NK-92 treated with Interleukin-12 subunit alpha and Interleukin-12 subunit beta, amount 100 ng/mL, for 24 hours (cell line): ENCODE data around the gene CCDC24.

Source experiments
- DNase-seq: peaks from one replicate; lab custom pipeline; 2025; lab: John Stamatoyannopoulos, UW

CCDC24 gene

GRCh38 chr1:43997295-43997999, 6.0 kb downstream of the CCDC24 start:
- no peak for DNase-seq

DNA sequence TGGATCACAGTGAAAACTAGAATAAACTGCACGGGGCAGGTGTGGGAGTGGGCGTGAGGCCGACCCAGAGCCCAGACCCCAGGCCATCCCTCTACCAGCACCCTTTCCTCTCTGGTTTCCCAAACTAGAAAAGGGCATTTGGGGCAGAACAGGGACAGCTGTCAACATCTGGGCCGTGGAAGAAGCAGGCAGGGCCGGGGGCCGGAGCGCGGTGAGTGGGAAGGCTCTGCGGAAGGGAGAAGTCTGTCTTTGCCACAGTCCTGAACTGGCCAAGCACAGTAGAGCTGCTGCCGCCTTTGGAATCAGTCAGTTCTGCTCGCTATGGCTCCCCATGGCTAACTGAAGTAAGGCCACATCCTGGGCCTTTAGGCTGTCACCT, 6.6 kb downstream of the CCDC24 start:
- DNase-seq, result no peak

DNA sequence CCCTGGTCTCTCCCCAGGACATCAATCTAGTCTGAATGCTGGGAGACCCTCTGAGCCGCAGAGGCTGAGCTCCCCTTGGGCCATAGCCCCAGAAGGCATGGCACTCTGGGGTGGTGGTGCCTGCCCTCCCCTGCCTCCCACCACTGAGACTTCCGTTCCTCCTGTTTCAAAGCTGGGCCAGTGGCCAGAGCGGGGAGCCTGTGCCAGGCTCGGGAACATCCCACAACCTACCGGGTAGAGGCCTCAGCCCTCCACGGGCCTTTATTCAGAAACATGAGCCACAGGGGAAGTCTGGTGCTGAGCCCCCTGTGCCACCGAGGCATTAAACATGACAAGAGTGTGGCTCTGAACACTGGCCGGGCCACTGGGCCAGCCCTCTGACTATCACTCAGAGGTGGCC, 8.1 kb downstream of the CCDC24 start:
- DNase-seq, result no peak

DNA sequence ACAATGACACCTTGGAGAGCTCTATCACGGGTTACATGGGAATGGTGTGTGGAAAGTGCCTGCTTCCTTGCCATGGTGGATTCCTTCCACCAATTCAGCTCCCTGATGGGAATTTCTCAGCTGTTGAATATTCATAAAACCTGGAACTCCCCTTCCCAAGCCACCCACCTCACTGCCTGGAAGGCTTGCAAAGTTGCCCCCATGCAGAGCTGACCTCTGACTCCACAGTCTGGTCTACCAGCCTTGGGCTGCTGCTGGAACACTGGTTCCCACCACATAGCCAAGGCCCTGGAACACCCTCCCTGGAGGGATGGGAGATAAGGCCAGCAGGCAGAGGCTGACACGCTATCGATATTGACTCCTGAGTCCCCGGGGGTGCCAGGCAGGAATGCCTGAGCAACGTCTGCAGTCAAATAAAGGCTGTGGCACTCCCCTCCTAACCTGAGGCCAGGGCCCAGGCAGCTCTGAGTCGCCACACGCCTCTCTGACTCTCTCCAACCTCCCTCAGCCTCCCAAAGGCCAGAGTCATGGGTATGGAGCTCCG, 8.8 kb downstream of the CCDC24 start:
- no peak for DNase-seq

- DNase-seq, result no peak
Observed at GRCh38 chr1:44002165-44002564, 10.8 kb downstream of the CCDC24 start.

DNA sequence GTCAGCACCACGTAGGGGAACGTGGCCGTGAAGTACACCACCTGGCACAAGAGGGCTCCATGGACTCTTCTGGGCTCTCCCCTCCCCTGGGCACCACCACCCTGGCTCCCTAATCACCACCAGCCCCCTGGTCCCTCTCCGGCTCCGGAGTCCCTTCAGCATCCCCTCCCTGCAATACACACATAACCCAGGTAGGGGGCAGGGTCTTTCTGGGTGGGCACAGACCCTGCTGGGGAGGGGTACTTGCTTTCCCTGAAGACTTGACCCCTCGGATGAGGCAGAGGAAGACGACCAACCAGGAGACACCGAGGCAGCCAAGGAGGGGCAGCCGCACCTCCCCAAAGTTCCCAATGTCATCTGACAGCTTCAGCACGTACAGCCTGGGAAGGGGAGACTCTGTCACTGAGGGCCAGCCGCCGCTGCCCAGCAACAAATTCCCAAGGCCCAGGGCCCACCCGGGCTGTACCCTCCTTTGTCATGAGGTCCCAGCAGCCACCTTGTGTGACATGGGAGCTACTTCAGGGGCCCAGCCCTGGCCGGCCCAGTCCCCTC, 11.3 kb downstream of the CCDC24 start:
- no peak for DNase-seq

DNA sequence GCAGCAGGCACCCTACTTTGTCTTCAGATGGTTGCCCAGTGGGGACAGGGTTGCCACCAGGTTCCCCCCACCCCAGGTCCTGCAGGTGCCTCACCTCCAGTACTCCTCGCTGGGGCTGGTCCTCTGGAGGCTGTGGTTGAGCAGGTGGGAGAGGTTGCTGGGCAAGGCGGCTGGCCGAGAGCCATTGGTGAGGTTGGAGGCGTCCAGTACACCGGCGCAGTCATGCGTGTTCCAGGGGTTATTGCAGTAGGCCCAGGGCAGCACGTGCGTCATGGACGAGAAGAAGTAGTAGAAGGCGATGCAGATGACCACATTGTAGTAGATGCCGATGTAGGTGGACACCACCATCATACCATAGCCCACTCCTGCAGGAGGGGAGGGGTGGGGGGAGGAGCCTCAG, 16.9 kb downstream of the CCDC24 start:
- DNase-seq, result no peak

GRCh38 chr1:44010935-44011471, 19.6 kb downstream of the CCDC24 start:
- no peak for DNase-seq

DNA sequence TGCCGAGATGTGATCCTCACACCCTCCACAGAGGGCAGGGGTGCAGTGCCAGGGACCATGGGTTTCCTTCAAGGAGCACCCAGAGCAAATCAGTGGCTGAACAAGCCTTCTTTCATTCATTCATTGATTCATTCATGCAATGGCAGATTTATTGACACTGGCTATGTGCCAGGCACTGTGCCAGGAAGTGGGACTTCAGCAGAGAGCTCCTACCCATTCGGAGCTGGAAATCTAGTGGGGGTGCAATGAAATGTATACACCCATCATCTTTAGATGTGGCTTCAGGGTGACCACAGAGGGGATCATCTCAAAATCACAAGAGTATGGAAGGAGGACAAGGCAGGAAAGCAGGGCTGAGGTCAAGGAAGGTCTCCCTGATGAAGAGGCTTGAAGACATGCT, 21.0 kb downstream of the CCDC24 start:
- no peak for DNase-seq

DNA sequence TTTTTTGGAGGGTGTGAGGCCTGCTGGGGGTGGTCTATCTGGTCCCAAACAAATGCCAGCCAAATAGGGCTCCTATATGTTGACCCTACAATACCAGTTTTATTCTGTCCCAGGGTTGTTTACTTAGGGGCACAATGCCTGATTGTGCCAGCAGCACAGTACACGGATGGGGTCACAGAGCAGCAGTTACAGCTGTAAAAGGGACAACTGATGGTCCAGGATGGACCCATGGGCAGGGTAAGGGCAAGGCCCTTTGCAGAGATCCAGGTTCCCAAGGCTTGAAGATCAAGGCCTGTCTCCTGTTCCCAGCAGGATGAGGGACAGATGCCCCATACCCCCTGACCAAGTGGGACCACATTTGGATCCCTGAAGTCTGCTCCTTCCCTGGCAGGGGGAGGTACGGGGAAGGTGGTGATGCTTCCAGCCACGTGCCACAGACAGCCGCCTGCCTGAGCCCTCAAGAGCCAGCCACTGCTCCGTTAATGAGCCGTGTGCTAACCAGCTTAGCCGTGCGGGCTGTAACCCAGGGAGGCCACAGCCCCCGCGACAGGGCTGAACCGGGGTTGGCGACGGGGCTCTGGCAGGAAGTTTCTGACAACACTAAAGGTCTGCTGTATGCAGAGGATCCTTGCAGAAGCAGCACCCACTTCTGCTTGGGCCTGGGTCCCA, 21.7 kb downstream of the CCDC24 start:
- DNase-seq, result no peak

GRCh38 chr1:44013949-44014348, 22.6 kb downstream of the CCDC24 start:
- DNase-seq, result no peak

DNA sequence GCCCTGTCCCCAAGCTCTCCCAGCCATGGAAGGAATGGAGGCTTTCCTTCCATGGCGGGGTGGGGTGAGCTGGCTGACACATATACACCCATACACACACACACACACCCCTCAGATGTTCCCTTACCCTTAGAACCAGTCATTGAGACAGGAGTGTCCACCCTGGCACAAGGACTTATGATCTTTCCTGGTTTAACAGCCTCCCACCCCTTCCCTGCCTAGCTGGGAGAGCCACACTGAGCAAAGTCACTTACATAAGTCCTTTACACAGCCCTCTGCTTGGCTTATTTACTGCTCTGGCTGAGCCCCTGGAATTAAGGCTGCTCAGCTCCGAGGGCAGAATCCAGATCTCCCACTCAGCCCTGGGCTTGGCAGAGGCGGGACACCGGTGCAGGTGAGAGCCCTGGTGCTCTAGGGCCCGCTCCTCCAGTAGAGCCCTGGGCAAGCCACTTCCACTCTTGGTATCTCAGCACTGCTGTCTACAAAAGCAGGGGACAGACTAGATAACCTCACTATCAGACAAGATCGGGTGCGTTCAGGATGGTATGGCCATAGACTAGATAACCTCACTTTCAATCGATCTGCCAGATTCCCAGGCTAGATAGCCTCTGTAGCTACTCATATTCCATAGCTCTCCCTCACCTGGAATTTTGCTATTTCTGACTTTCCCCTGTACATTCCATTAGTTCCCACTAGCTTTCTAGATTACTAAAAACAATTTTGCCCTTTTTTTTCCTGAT, 23.1 kb downstream of the CCDC24 start:
- no peak for DNase-seq

DNA sequence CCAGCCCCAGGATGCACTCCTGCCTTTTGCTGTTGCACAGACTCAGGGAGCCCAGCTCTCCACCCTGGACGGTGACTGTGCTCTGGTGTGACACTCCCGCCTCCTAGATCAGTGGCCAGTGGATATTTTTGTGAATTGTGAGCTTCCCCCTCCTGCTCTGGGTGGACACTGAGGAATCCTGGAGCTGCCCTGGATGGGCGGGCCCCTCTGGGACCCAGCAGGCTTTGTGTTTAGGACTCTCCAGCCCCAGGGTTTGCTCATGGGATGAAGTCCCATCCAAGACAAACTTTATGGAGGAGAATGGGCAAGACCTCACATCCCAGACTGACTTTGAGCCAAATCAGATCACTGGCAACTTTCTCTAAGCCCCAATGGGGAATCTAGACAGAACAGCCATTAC, 23.8 kb downstream of the CCDC24 start:
- no peak for DNase-seq

DNA sequence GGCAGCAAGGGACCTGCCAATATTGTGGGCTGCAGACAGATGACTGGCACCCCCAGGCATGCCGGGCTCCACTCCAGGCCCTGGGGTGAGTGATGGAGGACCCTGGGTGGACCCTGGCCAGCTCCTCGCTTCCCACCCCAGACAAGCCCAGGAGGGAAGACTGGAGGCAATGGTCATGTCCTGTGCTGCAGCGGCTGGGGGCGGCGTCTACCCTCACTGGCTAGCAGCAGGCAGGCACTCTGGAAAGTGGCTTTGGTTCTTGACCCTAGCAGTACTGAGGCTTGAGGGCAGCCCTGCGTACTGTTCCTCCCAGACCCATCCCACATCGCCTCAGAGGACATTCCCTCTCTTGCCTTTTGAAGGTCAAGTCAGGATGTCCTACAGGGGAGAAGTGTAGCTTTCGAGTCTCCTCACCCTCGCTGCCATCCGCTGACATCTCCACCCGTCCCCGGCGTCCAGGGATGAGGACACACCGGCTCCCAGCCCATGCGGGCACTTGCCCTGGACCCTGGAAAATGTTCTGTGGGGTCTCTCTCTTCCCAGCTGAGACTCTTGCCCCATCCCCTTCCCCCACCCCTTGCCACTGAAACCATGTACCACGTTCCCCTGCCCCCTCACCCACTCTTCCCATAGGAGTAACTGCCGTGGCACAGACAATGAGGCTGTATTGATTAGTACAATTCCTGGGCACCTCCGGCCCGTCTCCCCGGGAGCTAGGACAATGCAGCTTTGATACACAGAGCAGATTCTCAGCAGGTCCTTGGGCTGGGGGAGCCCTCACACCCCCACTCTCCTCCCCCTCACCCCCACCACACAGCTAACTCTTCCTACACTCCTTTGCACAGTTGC, 24.9 kb downstream of the CCDC24 start:
- DNase-seq, result no peak

DNA sequence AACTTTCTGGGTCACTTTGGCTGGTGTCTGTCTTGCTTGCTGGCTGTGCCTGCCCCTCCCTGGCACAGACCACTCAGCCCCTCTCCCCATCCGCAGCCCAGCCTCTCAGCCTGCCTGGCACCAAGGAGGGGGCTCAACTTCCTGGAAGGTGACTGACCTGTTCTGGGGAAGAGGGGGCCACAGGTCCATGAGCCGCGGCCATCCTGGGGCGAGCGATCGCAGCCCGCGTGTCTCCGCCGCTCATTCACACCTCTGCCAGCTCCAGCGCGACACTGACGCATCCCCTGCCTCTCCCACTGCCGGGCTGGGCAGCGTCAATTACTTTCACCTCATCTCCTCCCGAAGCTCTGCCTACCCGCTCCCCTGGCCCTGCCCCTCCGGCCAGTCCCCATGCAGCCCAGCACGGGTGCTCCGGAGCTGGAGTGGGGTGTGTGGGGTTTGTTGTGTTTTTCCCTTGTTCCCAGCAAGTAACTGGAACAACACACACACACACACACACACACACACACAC, 25.5 kb downstream of the CCDC24 start:
- DNase-seq, result no peak

GRCh38 chr1:44019466-44019948, 28.1 kb downstream of the CCDC24 start:
- no peak for DNase-seq

GRCh38 chr1:44020464-44020863, 29.1 kb downstream of the CCDC24 start:
- no peak for DNase-seq

DNA sequence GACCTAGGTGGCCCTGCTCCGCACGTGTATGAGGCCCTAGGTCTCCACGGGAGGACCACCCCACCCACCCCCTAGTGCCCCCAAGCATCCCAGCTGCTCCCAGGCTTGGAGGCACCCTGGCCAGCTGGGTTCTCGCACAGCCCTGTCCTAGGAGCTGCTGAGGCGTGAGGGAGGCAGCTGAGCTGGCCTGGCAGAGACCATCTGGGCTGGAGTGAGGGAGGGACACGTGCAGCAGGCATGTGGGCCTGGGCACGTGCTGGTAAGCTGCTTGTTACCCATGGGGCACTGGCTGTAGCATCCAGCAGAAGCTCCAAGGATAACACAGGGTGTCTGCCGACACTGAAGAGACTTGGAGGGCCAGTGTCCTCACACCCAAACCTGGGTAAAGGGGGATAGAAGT, 29.8 kb downstream of the CCDC24 start:
- no peak for DNase-seq

DNA sequence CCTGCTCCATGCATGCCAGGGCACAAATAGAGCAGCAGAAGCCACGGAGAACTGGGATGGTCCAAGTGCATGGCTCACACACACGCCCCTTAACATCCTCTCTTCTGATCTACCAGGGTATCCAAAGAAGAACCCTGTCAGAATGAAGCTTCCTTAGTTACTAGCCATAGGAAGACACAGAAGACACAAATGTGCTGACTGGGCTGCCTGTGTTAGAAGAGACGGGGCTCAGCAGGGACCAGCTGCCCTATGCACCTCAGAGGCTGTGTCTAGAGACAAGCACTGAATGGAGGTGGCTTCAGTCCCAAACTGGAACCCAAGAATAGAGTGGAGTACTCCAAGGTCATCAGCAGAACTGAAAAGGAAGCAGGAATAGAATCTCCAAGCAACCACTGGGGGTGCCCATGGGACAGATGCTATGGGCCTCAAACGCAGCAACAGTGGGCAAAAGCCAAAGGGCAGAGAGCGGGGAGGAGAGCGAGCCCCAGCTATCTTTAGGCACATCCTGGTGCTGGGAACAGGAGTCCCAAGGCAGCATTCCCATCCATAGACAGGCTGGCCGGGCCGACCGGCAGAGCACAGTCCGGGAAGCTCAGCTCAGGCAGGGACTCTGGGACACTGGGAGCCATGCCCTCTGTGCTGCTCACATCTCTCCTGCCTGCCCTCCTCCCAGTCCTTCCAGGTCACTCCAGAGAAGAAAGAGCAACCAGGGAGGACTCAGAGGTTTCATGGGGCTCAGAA, 30.4 kb downstream of the CCDC24 start:
- DNase-seq, result no peak
